GM19328 (cell line): Measurements from ENCODE around the gene KRTAP4-1.
"Not testable (repeated sequence)": the region's sequence is repeated elsewhere in the genome, so short reads cannot be mapped to it uniquely, and the experiment has no call there.

Experiments
- ATAC-seq: cut with Tn5 transposase; IDR thresholded peaks from one replicate; pipeline ENCODE4 v1.9.1; 2021; ENCODE audit warnings: mild to moderate bottlenecking, moderate library complexity; ENCODE audit not compliant: unreplicated experiment

The KRTAP4-1 gene

DNA sequence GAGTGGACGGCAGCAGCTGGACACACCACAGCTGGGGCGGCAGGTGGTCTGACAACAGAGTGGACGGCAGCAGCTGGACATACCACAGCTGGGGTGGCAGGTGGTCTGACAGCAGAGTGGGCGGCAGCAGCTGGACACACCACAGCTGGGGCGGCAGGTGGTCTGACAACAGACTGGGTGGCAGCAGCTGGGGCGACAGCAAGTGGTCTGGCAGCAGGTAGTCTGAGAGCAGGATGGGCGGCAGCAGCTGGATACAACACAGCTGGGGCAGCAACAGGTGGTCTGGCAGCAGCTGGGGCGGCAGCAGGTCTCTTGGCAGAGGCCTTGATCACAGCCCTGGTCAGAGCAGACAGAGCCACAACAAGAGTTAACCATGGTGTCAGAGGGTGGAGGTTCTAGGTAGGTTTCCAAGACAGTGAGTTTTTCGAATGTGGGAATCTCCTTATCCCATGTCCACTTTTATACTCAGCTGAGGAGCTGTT lies at the start of gene KRTAP4-1:
Gene KRTAP4-1 (minus strand): TSS at position 432 of the 482 bp plus-strand sequence. CDS start 57 bp downstream, at position 375.
- ATAC-seq: no peak

- ATAC-seq: not testable (repeated sequence)
These were observed 47.8 kb upstream of the KRTAP4-1 start, which contains the start of gene KRTAP9-3 for GRCh38 chr17:41232399-41233105. Gene KRTAP9-3 (plus strand): TSS chr17:41232449. CDS start chr17:41232502, 53 bp downstream.

GRCh38 chr17:41231731-41232130 lies 47.0 kb upstream of the KRTAP4-1 start:
- ATAC-seq: no peak

- ATAC-seq: no peak
These were observed 45.4 kb upstream of the KRTAP4-1 start for GRCh38 chr17:41230094-41230493.

DNA sequence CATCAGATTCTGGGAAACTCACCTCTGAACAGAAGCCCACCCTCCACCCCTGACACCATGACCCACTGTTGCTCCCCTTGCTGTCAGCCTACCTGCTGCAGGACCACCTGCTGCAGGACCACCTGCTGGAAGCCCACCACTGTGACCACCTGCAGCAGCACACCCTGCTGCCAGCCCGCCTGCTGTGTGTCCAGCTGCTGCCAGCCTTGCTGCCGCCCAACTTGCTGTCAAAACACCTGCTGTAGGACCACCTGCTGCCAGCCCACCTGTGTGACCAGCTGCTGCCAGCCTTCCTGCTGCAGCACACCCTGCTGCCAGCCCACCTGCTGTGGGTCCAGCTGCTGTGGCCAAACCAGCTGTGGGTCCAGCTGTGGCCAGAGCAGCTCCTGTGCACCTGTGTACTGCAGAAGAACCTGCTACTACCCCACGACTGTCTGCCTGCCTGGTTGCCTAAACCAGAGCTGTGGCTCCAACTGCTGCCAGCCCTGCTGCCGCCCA lies 41.9 kb upstream of the KRTAP4-1 start, which contains the start of gene KRTAP9-2:
Gene KRTAP9-2 (plus strand): TSS at position 51 of the 498 bp plus-strand sequence. CDS start 7 bp downstream, at position 58.
- ATAC-seq: not testable (repeated sequence)

DNA sequence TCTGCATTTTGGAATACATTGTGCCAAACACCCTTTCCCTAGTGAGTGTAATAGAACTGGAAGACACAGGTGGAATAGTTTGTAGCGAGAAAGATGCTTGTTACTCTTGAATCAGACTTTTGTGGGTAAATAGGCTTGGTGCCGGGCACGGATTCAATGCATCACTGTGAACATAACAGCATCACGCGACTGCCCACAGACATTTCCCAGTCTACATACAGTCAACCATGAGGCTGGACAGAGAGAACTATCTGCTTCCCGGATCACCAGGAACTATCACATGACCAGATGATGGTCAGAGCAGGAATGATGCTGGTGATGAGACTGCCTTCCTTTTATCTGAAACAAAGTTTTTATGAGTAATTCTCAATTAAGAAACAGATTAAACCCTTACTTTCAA lies 41.3 kb upstream of the KRTAP4-1 start:
- no peak for ATAC-seq

GRCh38 chr17:41223821-41224220 lies 39.1 kb upstream of the KRTAP4-1 start:
- ATAC-seq: no peak

DNA sequence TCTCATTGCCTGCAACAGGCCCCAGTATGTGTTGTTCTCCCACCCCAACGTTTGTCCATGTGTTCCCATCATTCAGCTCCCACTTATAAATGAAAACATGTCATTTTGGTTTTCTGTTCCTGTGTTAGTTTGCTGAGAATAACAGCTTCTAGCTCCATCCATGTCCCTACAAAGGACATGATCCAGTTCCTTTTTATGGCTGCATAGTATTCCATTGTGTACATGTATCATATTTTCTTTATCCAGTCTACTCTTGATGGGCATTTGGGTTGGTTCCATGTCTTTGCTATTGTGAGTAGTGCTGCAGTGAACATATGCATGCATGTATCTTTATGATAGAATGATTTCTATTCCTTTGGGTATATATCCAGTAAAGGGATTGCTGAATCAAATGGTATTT lies 31.0 kb upstream of the KRTAP4-1 start:
- ATAC-seq: no peak

- ATAC-seq: no peak
These were observed 27.9 kb upstream of the KRTAP4-1 start for GRCh38 chr17:41212524-41213169.

- ATAC-seq: no peak
These were observed 27.2 kb upstream of the KRTAP4-1 start for GRCh38 chr17:41211845-41212466.

DNA sequence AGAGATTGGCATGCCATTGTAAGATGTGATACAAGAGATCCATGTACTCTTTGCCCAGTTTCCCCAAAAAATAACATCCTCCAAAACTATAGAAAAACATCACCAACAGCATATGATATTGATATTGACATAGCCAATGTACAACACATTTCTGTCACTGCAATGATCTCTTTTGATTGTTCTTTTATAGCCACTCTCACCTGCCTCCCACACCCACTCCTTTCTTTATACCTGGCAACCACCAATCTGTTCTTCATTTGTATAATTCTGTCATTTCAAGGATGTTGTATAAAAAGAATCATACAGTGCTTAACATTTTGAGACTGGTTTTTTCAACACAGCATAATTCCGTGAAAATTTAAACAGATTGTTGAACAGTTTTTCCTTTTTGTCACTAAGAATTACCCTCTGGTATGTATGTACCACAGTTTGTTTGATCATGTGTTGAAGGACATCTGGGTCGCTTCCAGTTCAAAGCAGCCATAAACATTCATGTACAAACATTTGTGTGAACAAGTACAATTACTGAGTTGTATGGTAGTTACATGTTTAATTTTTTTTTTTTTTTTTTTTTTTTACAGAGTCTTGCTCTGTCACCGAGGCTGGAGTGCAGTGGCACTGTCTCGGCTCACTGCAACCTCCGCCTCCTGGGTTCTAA lies 14.8 kb upstream of the KRTAP4-1 start:
- no peak for ATAC-seq

DNA sequence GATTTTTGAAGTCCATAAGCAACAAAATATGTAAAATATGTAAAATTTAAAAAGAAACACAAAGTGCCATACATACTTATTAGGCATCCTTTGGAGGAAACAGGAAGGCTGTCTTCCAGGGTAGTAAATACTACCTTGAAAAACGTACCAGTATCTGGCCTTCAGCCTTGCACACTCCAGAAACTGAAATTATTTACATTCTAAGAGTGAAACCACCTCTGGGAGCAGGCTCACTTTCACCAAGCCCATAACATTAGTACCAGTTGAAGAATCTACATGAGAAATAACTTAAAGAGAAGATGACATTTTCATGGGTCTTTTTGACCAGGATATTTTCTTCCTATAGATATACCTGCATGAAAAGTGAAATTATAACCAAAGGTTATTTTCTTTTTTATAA lies 11.4 kb upstream of the KRTAP4-1 start:
- ATAC-seq: no peak

DNA sequence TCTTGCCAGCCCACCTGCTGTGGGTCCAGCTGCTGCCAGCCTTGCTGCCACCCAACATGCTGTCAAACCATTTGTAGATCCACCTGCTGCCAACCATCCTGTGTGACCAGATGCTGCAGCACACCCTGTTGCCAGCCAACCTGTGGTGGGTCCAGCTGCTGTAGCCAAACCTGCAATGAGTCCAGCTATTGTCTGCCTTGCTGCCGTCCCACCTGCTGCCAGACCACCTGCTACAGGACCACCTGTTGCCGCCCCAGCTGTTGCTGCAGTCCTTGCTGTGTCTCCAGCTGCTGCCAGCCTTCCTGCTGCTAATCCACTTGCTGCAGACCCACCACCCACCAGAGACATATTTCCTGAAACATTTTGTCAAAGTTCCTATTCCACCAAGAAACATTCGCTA lies 5.6 kb upstream of the KRTAP4-1 start:
- ATAC-seq: no peak

GRCh38 chr17:41189837-41190318 lies 5.2 kb upstream of the KRTAP4-1 start, which contains the start of gene KRTAP9-1:
Gene KRTAP9-1 (plus strand): TSS chr17:41189887. CDS start chr17:41189887, 0 bp downstream.
- not testable (repeated sequence) for ATAC-seq

GRCh38 chr17:41186872-41187271 lies 2.2 kb upstream of the KRTAP4-1 start:
- ATAC-seq: no peak

DNA sequence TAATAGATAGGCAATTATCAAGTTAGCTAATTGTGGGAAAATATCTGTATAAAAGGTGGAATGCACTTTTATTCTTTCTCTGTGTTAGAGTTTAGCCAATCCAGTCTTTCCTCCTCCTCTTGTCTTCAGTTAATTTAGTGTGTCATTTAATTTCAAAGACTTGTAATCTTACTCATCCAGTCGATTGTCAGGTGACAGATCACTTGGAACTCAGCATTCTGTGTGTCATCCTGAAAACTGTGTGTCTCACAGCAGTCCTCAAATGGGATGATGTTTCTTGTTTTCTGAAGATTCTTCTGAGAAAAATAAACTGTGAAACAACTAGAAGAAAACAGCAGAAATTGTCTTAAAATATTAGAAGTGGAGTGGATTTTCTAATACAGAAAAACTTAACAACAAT lies 290 bp upstream of the KRTAP4-1 start:
- ATAC-seq: no peak

DNA sequence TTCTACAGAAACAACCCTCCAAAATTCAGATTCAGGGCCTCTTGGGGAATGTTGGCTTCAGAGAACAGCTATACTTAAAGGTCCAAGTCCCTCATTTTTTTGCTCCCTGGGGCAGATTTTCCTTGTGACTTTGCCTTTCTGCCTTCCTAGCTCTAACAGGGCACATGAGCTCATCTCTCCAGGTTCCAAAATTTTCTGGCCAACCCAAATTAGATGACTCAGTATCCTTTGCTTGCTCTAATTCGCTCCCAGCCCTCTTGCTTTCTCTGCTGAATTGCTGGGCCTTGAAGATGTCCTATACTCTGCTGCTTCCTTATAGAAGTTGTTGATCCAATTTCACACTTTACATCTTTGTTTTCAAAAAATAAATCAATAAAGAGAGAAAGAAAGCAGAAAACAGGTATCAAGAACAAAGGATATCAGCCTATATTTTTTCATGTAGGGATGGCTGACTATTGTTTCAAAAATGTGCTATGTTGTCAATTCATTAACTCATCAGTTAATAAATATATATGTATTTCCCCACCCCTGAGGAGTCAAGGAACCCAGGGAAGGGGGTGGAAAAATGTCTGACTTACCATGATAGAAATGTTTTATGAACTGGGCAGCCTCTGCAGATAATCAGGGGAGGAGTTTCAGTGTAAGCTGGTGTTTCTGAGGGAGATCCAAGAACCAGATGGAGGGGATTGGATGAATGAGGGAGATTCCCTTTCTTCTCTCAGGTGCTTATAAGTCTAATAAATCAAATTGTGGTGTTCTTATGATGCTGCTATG lies 5.7 kb downstream of the KRTAP4-1 start:
- no peak for ATAC-seq

DNA sequence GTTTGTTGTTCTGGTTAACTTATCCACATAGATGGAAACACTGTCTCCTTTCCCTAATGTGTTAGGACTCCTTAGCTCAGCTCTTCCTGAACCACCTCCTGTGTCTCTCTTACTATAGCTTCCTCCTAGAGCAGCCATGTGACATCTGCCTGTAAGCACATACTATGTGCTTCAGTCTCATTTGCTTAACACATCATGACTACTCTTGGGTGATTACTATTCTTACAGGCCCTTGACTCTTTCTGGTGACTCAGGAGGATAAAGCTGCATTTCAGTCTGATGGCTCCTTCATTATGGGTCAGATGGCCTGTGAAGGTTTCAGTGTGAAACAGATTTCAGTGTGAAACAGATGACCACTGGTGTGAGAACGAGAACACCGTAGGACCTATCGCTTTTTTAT lies 6.4 kb downstream of the KRTAP4-1 start:
- no peak for ATAC-seq

- ATAC-seq: no peak
These were observed 6.9 kb downstream of the KRTAP4-1 start, which contains the start of gene KRTAP4-2 for GRCh38 chr17:41177727-41178271. Gene KRTAP4-2 (minus strand): TSS chr17:41178221. CDS start chr17:41178164, 57 bp downstream.
